Prostate gland (tissue), 2 donors: ENCODE data around the gene KIAA1210.

Source experiments
- POLR2A ChIP-seq: fragments of 450-650 bp; IDR thresholded peaks from one replicate; pipeline ENCODE4 v1.6.1; 2016; ENCODE audit warnings: antibody characterized with exemption, mild to moderate bottlenecking
- POLR2AphosphoS5 ChIP-seq: sonication (generic); formaldehyde crosslinking; IDR thresholded peaks from one replicate; pipeline ENCODE4 v1.6.1; 2017; ENCODE audit warnings: antibody characterized with exemption
- TF ChIP-seq, protein P1 (sequence below), 4 experiments: fragments of 200-600 bp in 2 of 4; fragments of 450-650 bp in 2 of 4; sonication (generic) in 2 of 4; IDR thresholded peaks; 1 replicate in 3 of 4; 2 replicates in 1 of 4; pipeline ENCODE4 v1.5.1; 2016 to 2019; ENCODE audit warnings: antibody characterized with exemption in 4 of 4, mild to moderate bottlenecking in 2 of 4, moderate library complexity in 2 of 4

DNA sequence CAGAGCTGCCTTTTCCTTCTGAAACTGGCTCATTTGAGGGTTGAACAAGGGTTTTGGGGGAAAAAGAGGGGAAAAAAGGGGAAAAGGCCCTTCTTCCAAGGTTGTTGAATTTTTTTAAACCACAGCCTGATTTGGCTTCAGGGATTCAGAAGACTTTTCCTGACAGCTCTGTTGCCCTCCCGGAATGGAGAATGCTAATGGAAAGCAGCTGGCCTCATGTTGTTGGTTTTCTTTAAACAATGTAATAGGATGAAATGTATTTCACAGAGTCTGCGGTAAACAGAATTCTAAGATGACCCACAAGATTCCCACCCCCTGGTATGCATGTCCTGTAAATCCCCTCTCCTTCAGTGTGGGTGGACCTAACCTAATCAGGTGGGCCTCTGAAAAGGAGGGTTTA, 3.3 kb upstream of the KIAA1210 start:
- TF ChIP-seq, protein P1, sequence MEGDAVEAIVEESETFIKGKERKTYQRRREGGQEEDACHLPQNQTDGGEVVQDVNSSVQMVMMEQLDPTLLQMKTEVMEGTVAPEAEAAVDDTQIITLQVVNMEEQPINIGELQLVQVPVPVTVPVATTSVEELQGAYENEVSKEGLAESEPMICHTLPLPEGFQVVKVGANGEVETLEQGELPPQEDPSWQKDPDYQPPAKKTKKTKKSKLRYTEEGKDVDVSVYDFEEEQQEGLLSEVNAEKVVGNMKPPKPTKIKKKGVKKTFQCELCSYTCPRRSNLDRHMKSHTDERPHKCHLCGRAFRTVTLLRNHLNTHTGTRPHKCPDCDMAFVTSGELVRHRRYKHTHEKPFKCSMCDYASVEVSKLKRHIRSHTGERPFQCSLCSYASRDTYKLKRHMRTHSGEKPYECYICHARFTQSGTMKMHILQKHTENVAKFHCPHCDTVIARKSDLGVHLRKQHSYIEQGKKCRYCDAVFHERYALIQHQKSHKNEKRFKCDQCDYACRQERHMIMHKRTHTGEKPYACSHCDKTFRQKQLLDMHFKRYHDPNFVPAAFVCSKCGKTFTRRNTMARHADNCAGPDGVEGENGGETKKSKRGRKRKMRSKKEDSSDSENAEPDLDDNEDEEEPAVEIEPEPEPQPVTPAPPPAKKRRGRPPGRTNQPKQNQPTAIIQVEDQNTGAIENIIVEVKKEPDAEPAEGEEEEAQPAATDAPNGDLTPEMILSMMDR (IDR thresholded peaks at IDR 0.05) = no peak
- no peak for TF ChIP-seq POLR2A
- TF ChIP-seq POLR2AphosphoS5 = no peak
